Activated naive CD4-positive, alpha-beta T cell (primary cell): ENCODE measurements around the gene GLCCI1.
"Not testable (repeated sequence)": the region's sequence is repeated elsewhere in the genome, so short reads cannot be mapped to it uniquely, and the experiment has no call there.

Experiments used
- DNase-seq, 4 experiments: peaks; one replicate each; lab custom pipeline; 2025; lab: John Stamatoyannopoulos, UW

The GLCCI1 gene

GRCh38 chr7:7989616-7990440 lies 21.2 kb downstream of the GLCCI1 start:
- DNase-seq: no peak

- no peak for DNase-seq
Observed at GRCh38 chr7:7990441-7990761, 21.8 kb downstream of the GLCCI1 start.

GRCh38 chr7:7992506-7992905 lies 23.9 kb downstream of the GLCCI1 start:
- no peak for DNase-seq

- not testable (repeated sequence) for DNase-seq
Observed at GRCh38 chr7:7995348-7995747, 26.8 kb downstream of the GLCCI1 start.

GRCh38 chr7:7996568-7996967 lies 28.0 kb downstream of the GLCCI1 start:
- no peak for DNase-seq

GRCh38 chr7:8000315-8000941 lies 31.8 kb downstream of the GLCCI1 start:
- no peak for DNase-seq

- DNase-seq: no peak
Observed at GRCh38 chr7:8003077-8003476, 34.5 kb downstream of the GLCCI1 start.

- no peak for DNase-seq
Observed at GRCh38 chr7:8005279-8005678, 36.7 kb downstream of the GLCCI1 start.

GRCh38 chr7:8014399-8014798 lies 45.8 kb downstream of the GLCCI1 start:
- DNase-seq: no peak

- no peak for DNase-seq
Observed at GRCh38 chr7:8015100-8015745, 46.6 kb downstream of the GLCCI1 start.

GRCh38 chr7:8015746-8016120 lies 47.1 kb downstream of the GLCCI1 start:
- no peak for DNase-seq

- no peak for DNase-seq
Observed at GRCh38 chr7:8017423-8017822, 48.8 kb downstream of the GLCCI1 start.

GRCh38 chr7:8018961-8019360 lies 50.4 kb downstream of the GLCCI1 start:
- no peak for DNase-seq

GRCh38 chr7:8022628-8023027 lies 54.0 kb downstream of the GLCCI1 start:
- no peak for DNase-seq

- no peak for DNase-seq
Observed at GRCh38 chr7:8035192-8035591, 66.6 kb downstream of the GLCCI1 start.

GRCh38 chr7:8035647-8036518 lies 67.3 kb downstream of the GLCCI1 start:
- DNase-seq: no peak

- DNase-seq: no peak
Observed at GRCh38 chr7:8037151-8037550, 68.6 kb downstream of the GLCCI1 start.

GRCh38 chr7:8040768-8041369 lies 72.3 kb downstream of the GLCCI1 start:
- DNase-seq: no peak

- no peak for DNase-seq
Observed at GRCh38 chr7:8042796-8043535, 74.4 kb downstream of the GLCCI1 start.

- no peak for DNase-seq
Observed at GRCh38 chr7:8044761-8045430, 76.3 kb downstream of the GLCCI1 start.

GRCh38 chr7:8048067-8048466 lies 79.5 kb downstream of the GLCCI1 start:
- DNase-seq: not testable (repeated sequence)
